Duodenal mucosa (tissue), 2 donors: ENCODE data around the gene XKR8.
A peak's percentile ranks its signal among the peaks of the same experiment; 100 is the strongest.

ENCODE experiments used
- H3K27ac ChIP-seq: one replicate; pipeline ENCODE4 v1.7.0; 2013; ENCODE audit warnings: low read depth, low read length
- H3K27me3 ChIP-seq, 2 donors: one replicate each; pipeline ENCODE4 v1.7.0; 2013; ENCODE audit warnings: low read length in 2 of 2, control low read depth in 1 of 2; ENCODE audit not compliant: insufficient read depth in 2 of 2, control insufficient read depth in 1 of 2
- H3K36me3 ChIP-seq, 2 donors: one replicate each; pipeline ENCODE4 v1.7.0; 2013; ENCODE audit warnings: low read length in 2 of 2, control low read depth in 1 of 2; ENCODE audit not compliant: insufficient read depth in 2 of 2, control insufficient read depth in 1 of 2
- H3K4me1 ChIP-seq, 2 donors: one replicate each; pipeline ENCODE4 v1.7.0; 2013; ENCODE audit warnings: low read length in 2 of 2, control low read depth in 1 of 2; ENCODE audit not compliant: insufficient read depth in 2 of 2, control insufficient read depth in 1 of 2
- H3K4me3 ChIP-seq, 2 donors: one replicate each; pipeline ENCODE4 v1.7.0; 2013; ENCODE audit warnings: low read length in 2 of 2, low read depth in 1 of 2
- H3K9ac ChIP-seq, 2 donors: one replicate each; pipeline ENCODE4 v1.7.0; 2013; ENCODE audit warnings: low read length in 2 of 2, low read depth in 1 of 2
- H3K9me3 ChIP-seq, 2 donors: one replicate each; pipeline ENCODE4 v1.7.0; 2013; ENCODE audit warnings: low read length in 2 of 2, control low read depth in 1 of 2; ENCODE audit not compliant: control insufficient read depth in 1 of 2

Gene XKR8, protein sequence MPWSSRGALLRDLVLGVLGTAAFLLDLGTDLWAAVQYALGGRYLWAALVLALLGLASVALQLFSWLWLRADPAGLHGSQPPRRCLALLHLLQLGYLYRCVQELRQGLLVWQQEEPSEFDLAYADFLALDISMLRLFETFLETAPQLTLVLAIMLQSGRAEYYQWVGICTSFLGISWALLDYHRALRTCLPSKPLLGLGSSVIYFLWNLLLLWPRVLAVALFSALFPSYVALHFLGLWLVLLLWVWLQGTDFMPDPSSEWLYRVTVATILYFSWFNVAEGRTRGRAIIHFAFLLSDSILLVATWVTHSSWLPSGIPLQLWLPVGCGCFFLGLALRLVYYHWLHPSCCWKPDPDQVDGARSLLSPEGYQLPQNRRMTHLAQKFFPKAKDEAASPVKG

GRCh38 chr1:27959792-27960603 lies at the start of gene XKR8:
XKR8 (plus strand) TSS chr1:27959973; CDS start chr1:27960070, 97 bp downstream.
- H3K27me3 ChIP-seq: no peaks in the 10 kb centered on the region
- H3K9ac ChIP-seq: peak within 1 kb of the TSS; percentile 75 to 87
- peaks cover 9 to 23% of the 10 kb centered on the region in 2 donors for H3K36me3 ChIP-seq
- H3K9me3 ChIP-seq: no peaks in the 10 kb centered on the region
- peak within 1 kb of the TSS; percentile 91 to 94 for H3K4me3 ChIP-seq
- H3K27ac ChIP-seq: peak within 1 kb of the TSS; percentile 94
- H3K4me1 ChIP-seq: peaks cover 16 to 17% of the 10 kb centered on the region in 2 donors

- Histone ChIP-seq H3K27me3 (no peaks in the 10 kb centered on the region), H3K4me3 (no peak overlapping the region), H3K9me3 (peaks cover 3 to 6% of the 10 kb centered on the region in 2 donors), H3K4me1 (peaks cover 0 to 4% of the 10 kb centered on the region in 2 donors), H3K9ac (no peak overlapping the region), H3K36me3 (peaks cover 7 to 21% of the 10 kb centered on the region in 2 donors), H3K27ac (no peak overlapping the region)
These were observed 47.3 kb upstream of the XKR8 start for GRCh38 chr1:27912429-27912828.

DNA sequence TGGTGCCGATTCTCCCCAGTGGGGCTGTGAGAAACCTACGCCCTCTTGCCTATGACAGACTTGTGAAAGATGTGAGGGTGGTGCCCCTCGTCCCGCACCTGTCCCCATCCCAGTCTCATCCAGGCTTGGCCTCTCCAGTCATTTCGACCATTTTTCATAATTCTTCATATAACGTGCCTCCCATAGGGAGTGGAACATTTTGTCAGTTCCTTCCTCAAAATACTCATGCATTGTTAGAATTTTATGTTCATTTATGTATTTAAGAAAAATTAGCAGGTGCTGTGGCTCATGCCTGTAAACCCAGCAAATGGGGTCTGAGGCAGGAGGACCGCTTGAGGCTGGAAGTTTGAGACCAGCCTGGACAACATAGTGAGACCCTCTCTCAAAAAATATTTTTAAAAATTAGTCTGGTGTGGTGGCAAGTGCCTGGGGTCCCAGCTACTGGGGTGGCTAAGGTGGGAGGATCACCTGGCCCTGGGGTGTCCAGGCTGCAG lies 44.6 kb upstream of the XKR8 start:
- peak overlapping the region; percentile 46 to 88 for H3K4me3 ChIP-seq
- peaks cover 3 to 6% of the 10 kb centered on the region in 2 donors for H3K9me3 ChIP-seq
- no peaks in the 10 kb centered on the region for H3K27me3 ChIP-seq
- peaks cover 0 to 7% of the 10 kb centered on the region in 2 donors for H3K36me3 ChIP-seq
- peaks cover 0 to 4% of the 10 kb centered on the region in 2 donors for H3K4me1 ChIP-seq
- H3K27ac ChIP-seq: no peak overlapping the region
- no peak overlapping the region for H3K9ac ChIP-seq

GRCh38 chr1:27922272-27922671 lies 37.5 kb upstream of the XKR8 start:
- H3K36me3 ChIP-seq: no peaks in the 10 kb centered on the region
- H3K9me3 ChIP-seq: no peaks in the 10 kb centered on the region
- no peak overlapping the region for H3K9ac ChIP-seq
- no peak overlapping the region for H3K27ac ChIP-seq
- peaks cover 4 to 5% of the 10 kb centered on the region in 2 donors for H3K4me1 ChIP-seq
- no peaks in the 10 kb centered on the region for H3K27me3 ChIP-seq
- no peak overlapping the region for H3K4me3 ChIP-seq

- no peak overlapping the region for H3K9ac ChIP-seq
- H3K9me3 ChIP-seq: no peaks in the 10 kb centered on the region
- H3K4me1 ChIP-seq: no peaks in the 10 kb centered on the region
- no peaks in the 10 kb centered on the region for H3K27me3 ChIP-seq
- no peak overlapping the region for H3K4me3 ChIP-seq
- H3K36me3 ChIP-seq: no peaks in the 10 kb centered on the region
- no peak overlapping the region for H3K27ac ChIP-seq
These were observed 31.4 kb upstream of the XKR8 start for GRCh38 chr1:27928216-27928954.

DNA sequence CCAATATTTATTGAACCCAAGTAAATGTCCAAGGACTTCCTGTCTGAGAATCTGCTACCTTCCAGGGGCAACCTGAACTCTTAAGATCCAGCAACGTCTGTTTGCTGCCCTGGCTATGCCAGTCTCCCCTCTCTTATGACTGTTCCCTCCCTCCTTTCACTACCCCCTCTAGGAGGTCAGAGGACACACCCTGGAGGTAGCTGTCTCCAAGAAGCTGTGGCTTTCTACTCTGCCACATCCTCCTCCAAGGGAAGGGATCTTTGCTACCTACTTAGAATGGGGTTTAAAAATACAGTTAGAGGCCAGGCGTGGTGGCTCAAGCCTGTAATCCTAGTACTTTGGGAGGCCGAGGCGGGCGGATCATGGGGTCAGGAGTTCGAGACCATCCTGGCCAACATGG lies 28.6 kb upstream of the XKR8 start:
- no peaks in the 10 kb centered on the region for H3K9me3 ChIP-seq
- no peaks in the 10 kb centered on the region for H3K27me3 ChIP-seq
- H3K27ac ChIP-seq: no peak overlapping the region
- peaks cover 5 to 7% of the 10 kb centered on the region in 2 donors for H3K4me1 ChIP-seq
- no peak overlapping the region for H3K4me3 ChIP-seq
- no peak overlapping the region for H3K9ac ChIP-seq
- H3K36me3 ChIP-seq: no peaks in the 10 kb centered on the region

DNA sequence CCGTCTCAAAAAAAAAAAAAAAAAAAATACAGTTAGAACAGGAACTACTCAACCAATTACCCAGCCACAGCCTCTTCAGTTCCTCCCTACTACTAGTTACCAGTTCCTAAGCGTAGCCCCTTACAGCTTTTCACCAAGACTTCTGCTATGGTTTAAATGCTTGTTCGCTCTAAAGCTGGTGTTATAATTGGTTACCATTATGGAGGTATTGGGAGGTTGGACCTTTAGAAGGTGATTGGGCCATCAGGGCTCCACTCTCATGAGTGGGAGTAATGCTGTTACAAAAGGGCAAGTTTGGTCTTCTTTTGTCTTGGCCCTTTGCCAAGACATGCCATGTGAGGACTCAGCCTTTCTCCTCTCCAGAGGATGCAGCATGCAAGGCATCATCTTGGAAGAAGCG lies 28.0 kb upstream of the XKR8 start:
- H3K9ac ChIP-seq: no peak overlapping the region
- H3K9me3 ChIP-seq: no peaks in the 10 kb centered on the region
- no peaks in the 10 kb centered on the region for H3K36me3 ChIP-seq
- H3K27me3 ChIP-seq: no peaks in the 10 kb centered on the region
- H3K27ac ChIP-seq: no peak overlapping the region
- peaks cover 5 to 7% of the 10 kb centered on the region in 2 donors for H3K4me1 ChIP-seq
- H3K4me3 ChIP-seq: no peak overlapping the region

- H3K4me3 ChIP-seq: peak within 1 kb of the TSS; percentile 62 to 65
- H3K4me1 ChIP-seq: peaks cover 5 to 7% of the 10 kb centered on the region in 2 donors
- no peaks in the 10 kb centered on the region for H3K27me3 ChIP-seq
- H3K9ac ChIP-seq: peak within 1 kb of the TSS; percentile 65 to 67
- H3K36me3 ChIP-seq: no peaks in the 10 kb centered on the region
- H3K9me3 ChIP-seq: no peaks in the 10 kb centered on the region
- H3K27ac ChIP-seq: no peak within 1 kb of the TSS
These were observed 24.8 kb upstream of the XKR8 start, which contains the start of gene SMPDL3B for GRCh38 chr1:27934818-27935549. SMPDL3B (plus strand) TSS chr1:27935000; CDS start chr1:27935184, 184 bp downstream.

GRCh38 chr1:27935721-27936120 lies 24.1 kb upstream of the XKR8 start:
- Histone ChIP-seq H3K9me3 (no peaks in the 10 kb centered on the region), H3K4me3 (peak overlapping the region; percentile 62 to 65), H3K4me1 (peaks cover 5 to 7% of the 10 kb centered on the region in 2 donors), H3K27ac (no peak overlapping the region), H3K9ac (peak overlapping the region in 1 of 2 donors; percentile 65), H3K36me3 (no peaks in the 10 kb centered on the region), H3K27me3 (no peaks in the 10 kb centered on the region)
